SK-MEL-5 (cell line): Measurements from ENCODE around the gene SEC16A. TPM values are rescaled to one million over a fixed set of nuclear protein-coding genes. Genes with fewer than 3 reads are reported as not detected.
A peak's percentile ranks its signal among the peaks of the same experiment; 100 is the strongest.
"Not testable (repeated sequence)": the region's sequence is repeated elsewhere in the genome, so short reads cannot be mapped to it uniquely, and the experiment has no call there.

Source experiments
- DNase-seq: peaks from one replicate; pipeline ENCODE4 v3.0.0-alpha.2; 2016; ENCODE audit warnings: low read depth, low spot score
- in situ Hi-C: cut with HindIII; loops from 2 replicates; pipeline ENCODE4 v1.10.0; 2016; ENCODE audit warnings: low sequenced_read_pairs, high pct_unique_total_duplicates, low pct_unique_long_range_greater_than_20kb
- total RNA-seq: library from RNA; depleted of rRNA; stranded (reverse); fragments of >200 nt; shearing (Covaris generic); gene quantifications from 2 replicates; pipeline ENCODE4 v1.2.3, GENCODE V29; 2014

The SEC16A gene
- total RNA-seq, 1 experiment from 2014 or later, result 16.4 TPM

DNA sequence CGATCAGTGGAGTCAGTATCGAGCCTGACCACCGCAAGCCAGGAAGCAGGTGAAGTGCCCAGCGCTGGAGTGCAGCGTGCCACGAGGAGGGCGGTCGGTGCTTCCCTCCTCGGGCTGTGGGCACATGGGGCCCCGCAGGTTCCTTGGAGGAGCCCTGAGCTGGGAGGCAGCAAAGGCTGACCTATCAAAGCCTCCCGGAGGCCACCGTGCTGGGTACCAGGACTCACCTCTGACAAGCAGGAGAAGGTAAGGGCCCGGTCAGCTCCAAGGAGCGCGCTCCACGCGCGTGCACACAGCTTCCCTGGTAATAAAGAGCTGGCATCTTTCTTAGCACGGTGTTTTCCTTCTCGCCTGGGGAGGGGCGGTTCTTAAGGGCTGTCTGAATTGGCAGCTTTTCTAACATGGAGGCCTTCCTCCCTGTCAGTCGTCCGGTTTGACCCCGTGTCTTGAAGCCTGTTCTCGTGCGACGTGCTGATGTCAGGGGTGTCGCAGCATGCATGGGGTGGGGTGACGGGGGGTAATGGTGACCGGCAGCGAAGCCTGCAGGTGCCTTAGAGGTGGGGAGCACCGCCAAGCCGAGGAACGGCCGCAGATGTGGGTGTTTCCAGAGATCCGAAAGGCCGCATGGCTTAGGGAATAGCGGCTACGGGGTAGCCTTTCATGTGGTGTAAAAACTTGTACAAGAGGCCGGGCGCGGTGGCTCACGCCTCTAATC is 59.3 kb downstream of the SEC16A start:
- in situ Hi-C loops, result no loop called here
- DNase-seq, result no peak

DNA sequence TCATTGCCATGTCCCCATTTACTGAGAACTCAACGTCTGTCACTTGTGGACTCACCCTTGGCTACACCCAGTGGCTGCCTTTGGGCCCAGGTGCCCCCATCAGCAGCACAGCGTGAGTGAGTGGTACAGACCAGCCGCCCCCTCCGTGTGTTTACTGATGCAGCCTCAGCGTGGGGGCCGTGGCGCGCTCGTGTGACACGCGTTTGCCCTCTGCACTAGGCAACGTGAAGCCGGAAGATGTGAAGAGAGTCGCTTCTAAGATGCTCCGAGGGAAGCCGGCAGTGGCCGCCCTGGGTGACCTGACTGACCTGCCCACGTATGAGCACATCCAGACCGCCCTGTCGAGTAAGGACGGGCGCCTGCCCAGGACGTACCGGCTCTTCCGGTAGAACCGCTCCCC is 60.0 kb downstream of the SEC16A start:
- in situ Hi-C loops, result no loop called here
- no peak for DNase-seq

DNA sequence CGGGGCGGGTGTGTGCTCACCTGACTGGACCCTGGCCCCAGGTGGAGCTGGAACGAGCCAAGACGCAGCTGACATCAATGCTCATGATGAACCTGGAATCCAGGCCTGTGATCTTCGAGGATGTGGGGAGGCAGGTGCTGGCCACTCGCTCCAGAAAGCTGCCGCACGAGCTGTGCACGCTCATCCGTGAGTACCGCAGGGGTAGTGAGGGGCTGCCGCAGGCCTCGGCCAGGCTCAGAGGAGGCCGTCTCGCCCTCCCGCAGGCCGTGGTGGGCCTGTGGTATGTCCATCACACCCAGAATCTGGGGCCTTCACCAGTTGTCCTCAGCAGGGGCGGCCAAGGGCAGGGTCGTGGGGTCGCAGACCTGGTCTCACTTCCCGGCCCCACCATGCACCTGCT is 61.0 kb downstream of the SEC16A start:
- no peak for DNase-seq
- in situ Hi-C loops, result no loop called here

DNA sequence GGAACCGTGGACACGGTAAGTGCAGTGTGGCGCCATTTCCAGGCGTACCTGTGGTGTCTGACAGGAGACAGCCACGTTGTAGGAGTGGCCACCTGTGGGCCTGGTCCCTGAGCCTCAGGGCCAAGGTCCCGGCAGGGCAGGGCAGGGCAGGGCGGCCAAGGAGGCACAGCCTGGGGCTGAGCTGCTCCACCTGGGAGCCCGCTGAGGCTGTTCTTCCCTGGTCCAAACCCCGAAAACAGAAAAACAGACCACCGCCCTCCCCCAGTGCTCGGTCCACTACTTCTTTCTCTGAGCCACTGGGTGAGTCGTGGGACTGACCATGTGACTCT is 63.8 kb downstream of the SEC16A start:
- DNase-seq, result no peak
- in situ Hi-C loops, result no loop called here

DNA sequence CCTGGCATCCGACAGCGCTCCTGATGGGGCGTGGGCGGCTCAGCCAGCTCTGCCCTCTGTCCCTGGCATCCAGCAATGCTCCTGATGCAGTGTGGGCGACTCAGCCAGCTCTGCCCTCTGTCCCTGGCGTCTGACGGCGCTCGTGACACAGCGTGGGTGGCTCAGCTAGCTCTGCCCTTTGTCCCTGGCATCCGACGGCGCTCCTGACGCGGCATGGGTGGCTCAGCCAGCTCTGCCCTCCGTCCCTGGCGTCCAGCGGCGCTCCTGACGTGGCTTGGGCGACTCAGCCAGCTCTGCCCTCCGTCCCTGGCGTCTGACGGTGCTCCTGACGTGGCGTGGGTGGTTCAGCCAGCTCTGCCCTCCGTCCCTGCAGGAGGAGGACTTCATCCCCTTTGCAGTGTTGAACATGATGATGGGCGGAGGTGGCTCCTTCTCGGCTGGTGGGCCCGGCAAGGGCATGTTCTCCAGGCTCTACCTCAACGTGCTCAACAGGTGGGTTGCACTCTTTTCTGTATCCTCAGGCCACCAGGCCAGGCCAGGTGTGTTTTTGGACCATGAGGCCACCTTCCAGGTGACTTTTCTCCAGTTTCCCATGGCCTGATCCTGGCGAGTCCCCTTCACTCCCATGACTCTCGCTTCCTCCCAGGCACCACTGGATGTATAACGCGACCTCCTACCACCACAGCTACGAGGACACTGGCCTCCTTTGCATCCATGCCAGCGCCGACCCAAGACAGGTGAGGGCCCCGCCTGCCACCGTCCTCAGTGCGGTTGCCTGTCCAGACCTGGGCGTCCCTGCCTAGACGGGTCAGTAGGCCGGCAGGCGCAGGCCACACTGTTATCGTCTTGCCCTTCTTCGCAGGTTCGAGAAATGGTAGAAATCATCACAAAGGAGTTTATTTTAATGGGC is 64.4 kb downstream of the SEC16A start:
- no peak for DNase-seq
- in situ Hi-C loops, result no loop called here

DNA sequence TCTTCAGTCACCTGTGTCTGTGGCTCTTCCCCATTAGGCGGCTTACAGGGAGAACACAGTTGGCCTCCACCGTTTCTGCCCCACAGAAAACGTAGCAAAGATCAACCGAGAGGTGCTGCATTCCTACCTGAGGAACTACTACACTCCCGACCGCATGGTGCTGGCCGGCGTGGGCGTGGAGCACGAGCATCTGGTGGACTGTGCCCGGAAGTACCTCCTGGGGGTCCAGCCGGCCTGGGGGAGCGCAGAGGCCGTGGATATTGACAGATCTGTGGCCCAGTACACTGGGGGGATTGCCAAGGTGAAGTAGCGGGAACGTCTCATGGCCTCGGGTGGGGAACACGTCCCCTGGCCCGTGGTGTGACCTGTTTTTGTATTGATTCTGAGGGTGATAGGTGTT is 65.9 kb downstream of the SEC16A start:
- in situ Hi-C loops, result no loop called here
- DNase-seq, result no peak

DNA sequence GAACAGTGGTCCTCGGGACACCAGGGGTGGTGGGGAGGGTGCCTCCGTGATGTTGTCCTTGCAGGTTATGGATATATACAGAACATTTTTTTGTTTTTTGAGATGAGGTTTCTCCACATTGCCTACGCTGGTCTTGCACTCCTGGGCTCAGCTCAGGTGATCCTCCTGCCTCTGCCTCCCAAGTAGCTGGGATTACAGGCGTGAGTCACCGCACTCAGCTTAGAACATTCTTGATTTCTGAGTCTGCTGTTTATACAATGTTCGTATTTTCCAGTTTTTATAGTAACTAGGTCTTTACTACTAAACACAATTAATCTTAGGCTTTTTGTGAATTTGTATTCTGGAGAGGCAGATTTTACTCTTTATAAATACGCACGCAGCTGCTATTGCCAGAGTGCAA is 66.4 kb downstream of the SEC16A start:
- no peak for DNase-seq
- in situ Hi-C loops, result no loop called here

DNA sequence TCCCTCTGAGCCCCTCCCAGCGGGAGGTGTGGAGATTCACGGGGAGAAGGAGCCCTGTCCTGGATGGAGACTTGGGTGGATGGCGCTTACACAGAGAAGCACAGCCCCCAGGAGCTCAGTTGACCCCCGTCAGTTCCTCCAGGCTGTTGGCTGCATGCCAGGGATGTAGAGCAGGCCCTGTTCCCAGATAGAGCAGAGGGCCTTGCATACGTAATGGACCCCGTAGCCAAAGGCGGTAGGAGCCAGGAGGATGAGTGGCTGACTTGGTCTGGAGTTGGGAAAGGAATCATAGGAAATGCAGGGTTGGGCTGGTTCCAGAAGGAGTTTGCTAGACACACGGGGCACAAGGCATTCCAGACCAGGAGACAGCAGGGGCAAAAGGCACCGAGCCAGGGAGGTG is 69.9 kb downstream of the SEC16A start:
- in situ Hi-C loops, result no loop called here
- no peak for DNase-seq

DNA sequence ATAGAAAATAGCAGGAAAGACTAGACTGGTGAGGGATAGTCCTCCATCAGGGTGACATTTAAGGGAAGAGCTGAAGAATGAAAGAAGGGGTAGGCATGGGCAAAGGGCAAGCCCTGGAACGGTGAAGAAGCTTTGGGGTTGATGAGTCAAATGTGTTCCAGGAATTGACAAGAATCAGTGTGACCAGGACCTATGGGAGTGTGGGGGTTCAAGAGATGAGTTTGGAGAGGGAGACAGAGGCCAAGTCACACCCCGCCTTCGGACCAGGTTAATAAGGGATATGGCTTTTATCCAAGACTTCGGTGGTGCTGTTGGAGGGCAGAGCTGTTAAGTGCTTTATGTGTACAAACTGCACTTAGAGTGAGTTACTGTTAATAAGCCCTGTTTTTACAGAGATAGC is 71.5 kb downstream of the SEC16A start:
- DNase-seq, result no peak
- in situ Hi-C loops, result no loop called here

DNA sequence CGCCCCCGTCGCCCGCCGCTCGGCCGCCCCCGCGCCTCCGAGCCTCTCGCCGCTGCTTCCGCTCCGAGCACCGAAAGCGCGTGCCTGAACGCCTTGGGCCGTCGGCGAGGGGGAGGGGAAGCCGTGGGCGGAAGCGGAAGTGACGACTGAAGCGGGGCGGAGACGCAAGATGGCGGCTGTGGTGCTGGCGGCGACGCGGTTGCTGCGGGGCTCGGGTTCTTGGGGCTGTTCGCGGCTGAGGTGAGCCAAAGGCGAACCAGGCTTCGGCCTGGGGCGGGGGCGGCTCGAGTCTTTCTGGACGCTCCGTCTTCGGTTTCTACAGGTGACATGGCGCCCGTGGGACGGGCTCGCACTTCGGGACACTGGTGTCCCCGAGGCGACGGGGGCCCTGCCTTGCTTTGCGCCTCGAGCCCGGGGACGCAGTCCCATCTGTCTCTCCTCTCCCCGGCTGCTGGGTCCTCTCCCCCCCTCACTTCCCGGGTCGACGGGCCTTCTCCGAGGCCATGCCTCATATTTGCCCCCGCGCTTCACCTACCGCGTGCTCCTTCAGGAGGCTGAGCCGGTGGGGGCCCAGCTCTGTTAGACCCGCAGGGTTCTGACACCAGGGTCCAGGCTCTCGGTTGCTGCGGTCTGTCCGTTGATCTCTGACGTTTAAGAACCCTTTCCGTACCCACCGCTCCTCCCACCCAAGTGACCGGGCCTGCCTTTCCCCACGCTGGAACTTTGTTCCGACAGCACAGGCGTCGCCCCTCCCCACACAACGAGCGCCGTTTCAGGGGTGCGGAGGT is 72.1 kb downstream of the SEC16A start, which contains the start of the genes ENTR1 and PMPCA:
ENTR1 (minus strand) TSS at position 115 of the 788 bp plus-strand sequence. CDS start 217 bp downstream, outside the sequence.
PMPCA (plus strand) TSS at position 159 of the 788 bp plus-strand sequence; CDS start at position 170, 11 bp downstream.
- in situ Hi-C loops, result no loop called here
- DNase-seq, result peak; percentile 90

DNA sequence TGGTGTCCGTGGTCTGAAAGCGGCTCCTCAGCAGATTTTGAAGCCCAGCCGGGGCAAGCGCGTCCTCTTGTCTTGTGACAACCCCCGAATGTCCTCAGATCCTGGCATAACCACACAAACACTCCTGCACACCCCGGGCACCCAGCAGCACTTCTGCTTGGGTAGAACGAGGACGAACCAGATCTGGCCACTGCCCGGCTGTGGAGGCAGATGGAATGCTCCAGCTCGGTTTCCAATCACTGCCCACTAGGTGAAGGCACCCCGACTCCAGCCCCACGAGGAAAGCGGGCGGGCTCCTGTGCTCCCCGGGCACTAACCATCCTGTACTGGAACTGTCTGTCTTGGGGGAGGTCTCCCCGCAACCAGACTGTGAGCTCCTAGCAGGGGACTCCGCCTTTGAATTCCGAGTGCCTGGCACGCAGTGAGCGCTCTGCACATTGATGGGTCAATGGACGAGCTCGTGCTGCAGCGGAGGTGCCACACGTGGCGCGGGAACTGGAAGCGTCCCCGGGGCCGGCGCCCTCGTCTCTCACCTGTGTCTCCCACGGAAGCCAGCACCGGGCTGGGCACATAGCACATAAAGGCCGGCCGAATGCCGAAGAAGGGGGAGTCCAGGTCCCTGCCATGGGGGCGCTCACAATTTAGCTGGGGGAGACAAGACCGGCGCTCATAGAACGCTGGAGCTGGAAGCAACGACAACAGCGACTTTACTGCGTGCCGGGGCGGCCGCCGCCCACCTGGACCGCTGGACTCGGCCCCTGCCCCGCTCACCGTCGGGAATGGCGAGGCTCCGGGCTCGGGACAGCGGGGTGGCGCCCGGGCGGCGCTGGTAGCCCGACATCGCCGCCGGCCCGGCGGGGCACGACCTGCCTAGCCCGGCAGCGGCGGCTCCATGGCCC is 73.0 kb downstream of the SEC16A start:
- in situ Hi-C loops, result no loop called here
- peak; percentile 22 for DNase-seq

DNA sequence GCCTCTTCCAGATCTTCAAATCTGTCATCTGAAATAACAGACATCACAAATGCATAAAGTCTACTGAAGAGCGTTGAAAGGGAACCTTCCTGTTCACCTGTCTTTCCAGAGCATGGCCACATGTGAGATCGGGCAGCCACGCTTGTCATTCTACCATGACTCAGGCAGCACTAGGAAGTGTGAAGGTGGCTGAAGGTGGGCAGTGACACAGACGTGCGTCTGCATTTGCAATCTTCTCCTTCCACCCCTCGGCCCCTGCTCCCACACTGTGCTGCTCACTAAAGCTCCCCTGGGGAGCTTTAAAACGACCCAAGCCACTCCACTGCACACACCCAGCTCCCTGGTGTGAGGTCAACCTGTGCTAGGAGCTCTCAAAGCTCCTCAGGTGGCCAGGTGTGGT is 74.9 kb downstream of the SEC16A start:
- no peak for DNase-seq
- in situ Hi-C loops, result no loop called here

DNA sequence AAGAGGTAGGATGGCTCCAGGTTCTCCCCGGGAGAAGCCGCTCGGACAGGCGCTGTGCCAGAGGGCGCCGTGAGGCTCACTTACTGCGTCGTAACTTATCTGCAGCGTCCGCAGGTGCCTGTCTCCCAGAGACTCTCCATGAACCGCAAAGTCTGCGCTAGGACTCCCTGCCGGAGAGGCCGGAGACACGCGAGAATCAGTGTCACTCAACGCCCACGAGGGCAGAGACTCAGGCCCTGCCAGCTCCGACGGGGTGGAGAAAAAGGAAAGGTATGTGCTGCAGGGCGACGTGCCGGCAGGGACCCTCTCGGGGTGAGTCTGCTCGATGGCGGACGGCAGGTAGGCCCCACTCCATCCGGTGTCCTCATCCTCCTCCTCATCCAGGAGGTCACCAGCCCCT is 75.8 kb downstream of the SEC16A start:
- in situ Hi-C loops, DNase-seq: not testable (repeated sequence)

DNA sequence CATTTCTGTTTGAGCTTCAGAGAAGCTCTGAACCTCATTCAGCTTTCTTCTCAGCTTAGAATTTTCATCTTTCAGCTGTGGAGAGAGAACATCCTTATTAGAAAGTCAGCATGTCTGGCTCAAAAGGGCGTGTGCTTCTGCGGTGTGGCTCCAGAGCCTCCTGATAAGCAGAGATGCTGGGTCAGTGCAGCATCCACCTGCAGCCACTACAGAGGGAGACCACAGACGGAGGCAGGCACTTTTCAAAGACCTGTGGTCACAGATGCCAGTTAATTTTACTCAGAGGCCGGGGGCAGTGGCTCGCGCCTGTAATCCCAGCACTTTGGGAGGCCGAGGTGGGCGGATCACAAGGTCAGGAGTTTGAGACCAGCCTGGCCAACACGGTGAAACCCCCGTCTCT is 76.9 kb downstream of the SEC16A start:
- in situ Hi-C loops, DNase-seq: not testable (repeated sequence)

DNA sequence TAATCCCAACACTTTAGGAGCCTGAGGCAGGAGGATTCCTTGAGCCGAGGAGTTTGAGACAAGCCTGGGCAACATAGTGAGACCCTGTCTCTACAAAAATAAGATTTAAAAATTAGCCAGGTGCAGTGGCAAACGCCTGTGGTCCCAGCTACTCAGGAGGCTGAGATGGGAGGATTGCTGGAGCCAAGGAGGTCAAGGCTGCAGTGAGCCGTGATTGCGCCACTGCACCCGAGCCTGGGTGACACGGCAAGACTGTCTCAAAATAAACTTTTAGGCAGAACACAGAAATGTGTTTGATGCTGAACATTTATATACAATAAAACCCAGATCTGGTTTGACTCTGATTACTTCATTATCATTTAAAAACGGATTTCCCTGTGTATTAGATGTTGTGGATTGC is 77.4 kb downstream of the SEC16A start:
- DNase-seq, result no peak
- in situ Hi-C loops, result no loop called here

DNA sequence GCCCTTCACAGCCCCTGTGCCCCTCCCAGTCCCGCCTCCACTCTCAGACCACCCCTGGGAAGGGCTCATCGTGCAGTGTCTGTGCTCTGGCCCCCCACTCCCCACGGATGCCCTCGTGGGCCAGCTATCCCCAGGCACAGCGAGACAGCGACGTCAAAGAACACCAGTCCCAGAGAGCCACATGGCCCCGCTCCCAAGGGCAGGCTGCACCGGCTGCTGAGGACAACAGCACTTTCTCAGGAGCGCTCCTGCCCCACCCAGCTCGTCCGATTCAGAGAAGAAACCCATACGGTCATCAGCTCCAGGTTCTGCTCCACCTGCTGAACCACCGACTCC is 78.1 kb downstream of the SEC16A start:
- DNase-seq, result no peak
- in situ Hi-C loops, result no loop called here
